ENCODE data around the gene RAI14. TPM values are rescaled to one million over a fixed set of nuclear protein-coding genes. Genes with fewer than 3 reads are reported as not detected.

Gene RAI14
- total RNA-seq, 4 donors from 2014 or later = 26.9 to 40.4 (median 32.1) TPM

DNA sequence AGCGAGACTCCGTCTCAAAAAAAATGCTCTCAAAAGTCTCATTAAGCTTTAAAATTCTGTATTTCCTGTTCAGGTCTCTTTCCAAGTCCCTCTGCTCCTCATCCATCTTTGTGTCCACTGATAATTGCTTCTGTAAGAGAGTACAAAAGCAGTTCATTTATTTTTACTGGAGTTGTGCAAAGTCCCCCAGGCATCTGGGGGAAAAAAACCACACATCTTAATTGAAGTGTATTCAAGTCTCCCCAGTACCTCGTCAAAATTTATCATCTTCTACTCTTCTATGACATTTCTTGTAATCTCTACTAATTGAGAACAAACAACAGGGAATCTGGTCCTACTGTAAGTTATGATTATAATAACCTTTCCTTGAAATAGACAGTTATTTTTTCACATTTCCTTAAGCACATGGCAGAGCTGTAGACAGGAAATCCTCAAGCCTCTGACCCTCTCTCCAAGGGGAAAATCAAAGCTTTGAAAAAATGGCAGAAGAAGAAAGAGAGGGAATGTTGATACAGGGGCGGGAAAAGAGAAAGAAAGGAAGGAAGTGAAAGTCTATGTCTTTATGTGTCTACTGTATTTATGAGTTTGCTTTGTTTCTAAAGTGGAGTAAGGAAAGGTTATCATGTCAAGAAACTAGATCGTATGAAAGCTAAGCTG, 51.5 kb downstream of the RAI14 start:
- 66 to 72% methylated on average over 5 of the region's 5 CpGs for WGBS, 2 donors
- TF ChIP-seq POLR2A (IDR thresholded peaks at IDR 0.05) = no peak
- TF ChIP-seq, protein P1, sequence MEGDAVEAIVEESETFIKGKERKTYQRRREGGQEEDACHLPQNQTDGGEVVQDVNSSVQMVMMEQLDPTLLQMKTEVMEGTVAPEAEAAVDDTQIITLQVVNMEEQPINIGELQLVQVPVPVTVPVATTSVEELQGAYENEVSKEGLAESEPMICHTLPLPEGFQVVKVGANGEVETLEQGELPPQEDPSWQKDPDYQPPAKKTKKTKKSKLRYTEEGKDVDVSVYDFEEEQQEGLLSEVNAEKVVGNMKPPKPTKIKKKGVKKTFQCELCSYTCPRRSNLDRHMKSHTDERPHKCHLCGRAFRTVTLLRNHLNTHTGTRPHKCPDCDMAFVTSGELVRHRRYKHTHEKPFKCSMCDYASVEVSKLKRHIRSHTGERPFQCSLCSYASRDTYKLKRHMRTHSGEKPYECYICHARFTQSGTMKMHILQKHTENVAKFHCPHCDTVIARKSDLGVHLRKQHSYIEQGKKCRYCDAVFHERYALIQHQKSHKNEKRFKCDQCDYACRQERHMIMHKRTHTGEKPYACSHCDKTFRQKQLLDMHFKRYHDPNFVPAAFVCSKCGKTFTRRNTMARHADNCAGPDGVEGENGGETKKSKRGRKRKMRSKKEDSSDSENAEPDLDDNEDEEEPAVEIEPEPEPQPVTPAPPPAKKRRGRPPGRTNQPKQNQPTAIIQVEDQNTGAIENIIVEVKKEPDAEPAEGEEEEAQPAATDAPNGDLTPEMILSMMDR (IDR thresholded peaks at IDR 0.05) = no peak
- no peak overlapping the region for H3K4me3 ChIP-seq (ENCODE audit: low read depth, poor library complexity, severe bottlenecking)
- DNase-seq (ENCODE audit: low spot score in 2 of 2) = no peak
- intact Hi-C loops (cut with DNase I; ENCODE audit: low total_unique reads) = no loop called here

DNA sequence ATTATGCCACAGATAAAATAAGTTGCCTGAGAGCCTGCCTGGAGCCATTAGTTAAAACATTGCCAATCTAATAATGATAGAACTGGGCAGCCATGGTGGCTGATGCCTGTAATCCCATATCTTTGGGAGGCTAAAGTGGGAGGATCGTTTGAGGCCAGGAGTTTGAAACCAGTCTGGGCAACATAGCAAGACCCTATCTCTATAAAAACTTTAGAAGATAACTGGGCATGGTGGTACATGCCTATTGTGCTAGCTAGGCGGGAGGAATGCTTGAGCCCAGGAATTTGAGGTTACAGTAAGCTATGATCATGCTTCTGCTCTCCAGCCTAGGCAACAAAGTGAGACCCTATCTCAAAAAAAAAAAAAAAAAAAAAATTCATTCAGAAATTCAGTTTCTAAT, 52.6 kb downstream of the RAI14 start:
- no peak overlapping the region for H3K4me3 ChIP-seq (ENCODE audit: low read depth, poor library complexity, severe bottlenecking)
- DNase-seq (ENCODE audit: low spot score in 2 of 2) = no peak
- TF ChIP-seq POLR2A (IDR thresholded peaks at IDR 0.05) = no peak
- TF ChIP-seq, protein P1 (IDR thresholded peaks at IDR 0.05) = no peak
- intact Hi-C loops (cut with DNase I; ENCODE audit: low total_unique reads) = no loop called here
- 89 to 92% methylated on average over 2 of the region's 2 CpGs for WGBS, 2 donors

DNA sequence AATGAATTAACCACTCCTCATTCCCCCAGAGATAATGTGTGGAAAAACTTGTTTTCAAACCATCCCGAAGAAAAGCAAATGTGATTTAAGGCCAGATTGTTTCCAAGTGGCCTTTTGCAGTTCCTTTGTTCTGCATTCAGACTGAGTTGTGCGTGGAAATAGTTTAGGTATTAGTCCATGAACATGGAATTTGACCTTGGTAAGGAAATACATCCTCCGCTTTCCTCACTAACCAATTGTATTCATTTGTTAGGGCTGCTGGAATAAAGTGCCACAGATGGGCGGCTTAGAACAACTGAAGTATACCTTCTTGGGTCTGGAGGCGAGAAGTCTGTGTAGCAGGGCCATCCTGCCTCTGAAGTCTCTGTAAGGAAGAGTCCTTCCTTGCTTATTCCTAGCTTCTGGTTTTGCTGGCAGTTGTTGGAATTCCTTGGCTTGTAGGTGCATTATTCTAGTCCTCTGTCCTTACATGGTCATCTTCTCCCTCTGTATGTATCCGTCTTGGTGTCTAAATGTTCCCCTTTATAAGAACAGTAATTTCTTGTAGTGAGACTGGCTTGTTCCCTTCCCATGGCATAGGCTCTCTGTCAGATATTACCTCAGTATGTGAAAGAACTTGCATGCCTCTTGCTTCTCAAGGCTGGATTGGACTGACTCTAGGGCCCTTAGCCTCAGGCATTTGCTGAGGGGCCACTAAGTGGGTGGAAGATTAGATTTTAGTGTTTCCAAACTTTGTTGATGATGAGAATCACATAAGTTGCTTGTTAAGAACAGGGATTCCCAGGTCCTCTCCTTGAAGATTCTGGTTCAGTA, 53.9 kb downstream of the RAI14 start:
- intact Hi-C loops (cut with DNase I; ENCODE audit: low total_unique reads) = no loop called here
- TF ChIP-seq, protein P1 (IDR thresholded peaks at IDR 0.05) = no peak
- no peak for TF ChIP-seq POLR2A (IDR thresholded peaks at IDR 0.05)
- no peak overlapping the region for H3K4me3 ChIP-seq (ENCODE audit: low read depth, poor library complexity, severe bottlenecking)
- WGBS, 2 donors = 76 to 78% methylated on average over 6 of the region's 6 CpGs
- DNase-seq (ENCODE audit: low spot score in 2 of 2) = no peak

DNA sequence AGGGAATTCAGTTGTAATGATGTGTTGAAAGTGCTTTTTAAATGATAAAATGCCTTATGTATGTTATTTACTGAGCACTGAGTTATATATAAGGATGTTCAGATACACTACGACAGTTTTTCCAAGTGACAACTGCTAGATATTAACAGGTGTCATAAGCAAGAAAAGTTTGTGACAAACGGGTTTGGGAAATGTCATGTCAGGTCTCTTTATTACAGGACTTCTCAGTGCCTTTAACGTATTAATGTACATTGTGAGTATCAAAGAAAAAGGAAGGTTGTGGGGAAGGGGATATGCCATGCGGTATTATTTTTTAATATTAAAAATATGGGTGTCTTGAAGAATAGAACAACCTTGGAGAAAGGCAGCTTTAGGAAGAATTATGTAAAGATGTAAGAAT, 56.4 kb downstream of the RAI14 start:
- DNase-seq (ENCODE audit: low spot score in 2 of 2) = no peak
- no peak overlapping the region for H3K4me3 ChIP-seq (ENCODE audit: low read depth, poor library complexity, severe bottlenecking)
- intact Hi-C loops (cut with DNase I; ENCODE audit: low total_unique reads) = no loop called here
- 95 to 96% methylated on average over 4 of the region's 4 CpGs for WGBS, 2 donors
- TF ChIP-seq, protein P1 (IDR thresholded peaks at IDR 0.05) = no peak
- TF ChIP-seq POLR2A (IDR thresholded peaks at IDR 0.05) = no peak

DNA sequence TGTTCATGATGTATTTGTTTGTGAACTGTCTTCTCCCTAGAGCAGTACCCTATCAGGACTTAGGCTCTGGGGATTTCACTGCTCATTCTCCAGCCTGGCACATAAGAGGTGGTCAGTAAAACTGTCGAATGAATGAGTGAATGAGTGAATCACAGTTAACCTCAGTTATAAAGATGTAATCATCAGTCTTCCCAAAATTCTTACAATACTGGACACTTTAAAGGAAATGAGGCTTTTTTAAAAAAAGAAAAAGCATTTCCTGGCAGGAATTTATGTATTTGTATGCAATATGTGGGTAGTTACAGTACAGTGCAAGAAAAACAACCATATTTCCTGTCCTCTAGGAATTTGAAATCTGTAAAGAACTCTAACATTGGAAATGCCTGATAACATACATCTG, 59.6 kb downstream of the RAI14 start:
- 72 to 89% methylated on average over 1 of the region's 1 CpG for WGBS, 2 donors
- no peak overlapping the region for H3K4me3 ChIP-seq (ENCODE audit: low read depth, poor library complexity, severe bottlenecking)
- TF ChIP-seq, protein P1 (IDR thresholded peaks at IDR 0.05) = no peak
- no peak for TF ChIP-seq POLR2A (IDR thresholded peaks at IDR 0.05)
- no peak for DNase-seq (ENCODE audit: low spot score in 2 of 2)
- intact Hi-C loops (cut with DNase I; ENCODE audit: low total_unique reads) = no loop called here

Data from lower leg skin (tissue), 4 donors.